Astrocyte of the spinal cord (primary cell): ENCODE data around the gene HDAC4.

Experiments used
- DNase-seq: peaks from one replicate; pipeline ENCODE4 v3.0.0; 2011; ENCODE audit warnings: low read depth, low spot score
- H3K4me3 ChIP-seq: 2 replicates; pipeline ENCODE4 v1.5.1; 2011; ENCODE audit warnings: low read depth, mild to moderate bottlenecking, low read length, moderate library complexity
- CTCF ChIP-seq: IDR thresholded peaks from 2 replicates; pipeline ENCODE4 v1.5.1; 2012; ENCODE audit warnings: low read depth, mild to moderate bottlenecking, low read length, inconsistent platforms
- in situ Hi-C: cut with HindIII; loops from 2 replicates; pipeline ENCODE4 v1.10.0; 2017; ENCODE audit warnings: low sequenced_read_pairs

HDAC4 gene

GRCh38 chr2:239188536-239188935, 212.3 kb downstream of the HDAC4 start:
- no peak for DNase-seq
- in situ Hi-C loops: no loop called here
- no peak overlapping the region for H3K4me3 ChIP-seq
- no peak for TF ChIP-seq CTCF

- no peak for DNase-seq
- in situ Hi-C loops: no loop called here
- no peak for TF ChIP-seq CTCF
- H3K4me3 ChIP-seq: no peak overlapping the region
These were observed 213.2 kb downstream of the HDAC4 start for GRCh38 chr2:239187464-239188253.

GRCh38 chr2:239186516-239187357, 214.1 kb downstream of the HDAC4 start:
- no peak overlapping the region for H3K4me3 ChIP-seq
- in situ Hi-C loops: no loop called here
- no peak for DNase-seq
- no peak for TF ChIP-seq CTCF

DNA sequence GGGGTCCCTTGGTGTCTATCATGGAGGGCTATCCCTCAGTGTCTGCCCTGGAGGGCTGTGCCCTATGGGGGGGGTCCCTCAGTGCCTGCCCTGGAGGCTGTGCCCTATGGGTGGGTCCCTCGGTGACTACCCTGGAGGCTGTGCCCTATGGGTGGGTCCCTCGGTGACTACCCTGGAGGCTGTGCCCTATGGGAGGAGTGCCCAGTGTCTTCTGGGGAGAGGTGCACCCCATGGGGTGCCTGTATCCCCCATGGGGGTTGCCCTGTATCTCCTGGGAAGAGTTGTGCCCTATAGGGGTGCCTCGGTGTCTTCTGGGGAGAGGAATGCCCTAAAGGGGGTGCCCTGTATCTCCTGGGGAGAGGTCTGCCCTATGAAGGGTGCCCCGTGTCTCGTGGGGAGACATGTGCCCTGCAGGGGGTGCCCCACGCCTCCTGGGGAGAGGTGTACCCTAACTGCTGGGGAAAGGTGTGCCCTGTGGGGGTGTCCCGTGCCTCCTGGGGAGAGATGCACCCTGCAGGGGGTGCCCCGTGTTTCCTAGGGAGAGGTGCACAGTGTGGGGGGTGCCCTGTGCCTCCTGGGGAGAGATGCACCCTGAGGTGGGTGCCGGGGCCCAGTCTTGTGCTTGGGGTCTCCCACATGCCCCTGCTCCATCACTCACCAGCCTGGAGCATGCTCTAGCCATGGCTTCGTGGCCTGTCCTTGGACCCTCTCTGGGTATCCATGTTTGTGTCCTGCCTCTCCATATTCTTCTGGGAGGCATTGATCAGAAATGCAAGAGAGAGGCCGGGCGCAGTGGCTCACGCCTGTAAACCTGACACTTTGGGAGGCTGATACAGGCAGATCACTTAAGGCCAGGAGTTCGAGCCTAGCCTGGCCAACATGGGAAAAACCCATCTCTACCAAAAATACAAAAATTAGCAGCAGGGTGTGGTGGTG, 215.6 kb downstream of the HDAC4 start:
- DNase-seq: no peak
- in situ Hi-C loops: no loop called here
- no peak for TF ChIP-seq CTCF
- H3K4me3 ChIP-seq: no peak overlapping the region

DNA sequence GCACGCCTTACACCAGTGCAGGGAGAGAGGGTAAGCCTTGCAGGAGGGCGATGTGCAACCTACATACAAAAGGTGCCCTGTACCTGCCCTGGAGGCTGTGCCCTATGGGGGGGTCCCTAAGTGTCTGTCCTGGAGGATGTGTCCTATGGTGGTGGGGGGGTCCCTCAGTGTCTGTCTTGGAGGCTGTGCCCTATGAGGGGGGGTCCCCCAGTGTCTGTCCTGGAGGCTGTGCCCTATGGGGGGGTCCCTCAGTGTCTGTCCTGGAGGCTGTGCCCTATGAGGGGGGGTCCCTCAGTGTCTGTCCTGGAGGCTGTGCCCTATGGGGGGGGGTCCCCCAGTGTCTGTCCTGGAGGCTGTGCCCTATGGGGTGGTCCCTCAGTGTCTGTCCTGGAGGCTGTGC, 216.6 kb downstream of the HDAC4 start:
- DNase-seq: no peak
- TF ChIP-seq CTCF: no peak
- in situ Hi-C loops: no loop called here
- H3K4me3 ChIP-seq: no peak overlapping the region

DNA sequence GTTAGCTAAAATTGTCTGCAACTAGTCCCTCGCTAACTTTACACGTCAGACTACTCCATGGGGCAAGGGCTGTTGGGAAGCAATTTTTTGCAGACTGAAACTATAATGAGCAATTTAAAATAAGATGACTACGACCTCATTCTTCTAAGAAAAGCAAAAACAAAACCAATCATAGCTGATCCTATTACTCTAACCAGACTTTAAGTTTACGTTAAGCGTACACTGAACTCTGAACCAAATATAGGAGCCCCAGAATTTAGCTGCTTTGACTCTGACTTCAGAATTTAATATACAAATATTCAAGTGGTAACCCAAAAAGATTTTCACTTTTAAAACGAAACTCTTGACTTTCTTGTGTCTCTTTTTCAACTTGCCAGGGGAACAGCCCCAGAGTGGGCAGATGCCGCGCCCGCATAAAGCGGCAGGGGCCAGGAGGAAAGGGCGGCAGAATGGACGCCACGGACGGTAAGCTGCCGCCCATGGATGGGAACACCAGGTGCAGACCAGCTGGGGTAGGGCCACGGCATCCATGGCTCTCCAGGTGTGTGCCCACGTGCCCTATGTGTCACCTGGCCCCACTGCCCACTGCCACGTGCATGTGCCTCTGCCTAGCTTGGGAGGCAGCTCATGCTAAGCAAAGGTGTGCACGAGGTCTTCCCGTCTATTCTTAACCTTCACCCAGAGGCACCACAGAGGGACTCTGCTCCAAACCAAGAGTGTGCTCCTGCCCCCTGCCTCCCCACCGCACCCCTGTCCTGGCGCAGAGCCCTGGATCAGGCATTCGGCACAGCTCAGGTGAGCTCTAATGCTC, 217.6 kb downstream of the HDAC4 start:
- no peak for TF ChIP-seq CTCF
- DNase-seq: no peak

More for the DNA sequence above, 217.6 kb downstream of the HDAC4 start:
- no peak overlapping the region for H3K4me3 ChIP-seq
- in situ Hi-C loops: no loop called here
